B cell (primary cell): ENCODE measurements around the gene COL11A2. TPM values are rescaled to one million over a fixed set of nuclear protein-coding genes. Genes with fewer than 3 reads are reported as not detected.

Source experiments
- ATAC-seq: fragments of 200-7000 bp; cut with Tn5 transposase; one replicate; pipeline ENCODE4 v1.10.0; 2021; ENCODE audit warnings: low read depth, mild to moderate bottlenecking, moderate number of reproducible peaks, moderate library complexity
- CTCF ChIA-PET: fragments of 350-600 bp; sonication (Branson Sonifier 250); formaldehyde crosslinking; loops from one replicate; lab custom pipeline; 2021; ENCODE audit warnings: antibody characterized with exemption, inconsistent platforms; lab: Charles Lee
- POLR2A ChIA-PET: fragments of 350-600 bp; sonication (Branson Sonifier 250); formaldehyde crosslinking; loops from one replicate; lab custom pipeline; 2021; ENCODE audit warnings: antibody characterized with exemption; lab: Charles Lee
- DNase-seq: peaks from one replicate; pipeline ENCODE4 v3.0.0; 2013
- H2AFZ ChIP-seq: 2 replicates; pipeline ENCODE4 v1.6.1; 2012; ENCODE audit warnings: mild to moderate bottlenecking, low read depth, low read length; ENCODE audit not compliant: insufficient read depth, poor library complexity, severe bottlenecking
- H3K27ac ChIP-seq, 2 donors: 1 replicate in 1 of 2; 2 replicates in 1 of 2; pipeline ENCODE4 v1.5.1; 2012 to 2013; ENCODE audit warnings: low read length in 2 of 2, mild to moderate bottlenecking in 2 of 2, moderate library complexity in 1 of 2
- H3K27me3 ChIP-seq, 4 experiments: fragments of 200-600 bp in 1 of 4; sonication (generic) in 1 of 4; replicated peaks in 1 of 4; 1 replicate in 2 of 4; 2 replicates in 2 of 4; pipeline versions ENCODE4 v1.6.1 to v1.7.0; 2013 to 2016; ENCODE audit warnings: low read length in 3 of 4, mild to moderate bottlenecking in 2 of 4, mixed read lengths in 1 of 4, moderate library complexity in 1 of 4; ENCODE audit not compliant: insufficient read depth in 4 of 4, control insufficient read depth in 3 of 4; ENCODE audit errors: control extremely low read depth in 1 of 4
- H3K36me3 ChIP-seq, 2 experiments: replicated peaks in 1 of 2; 1 replicate in 1 of 2; 2 replicates in 1 of 2; pipeline versions ENCODE4 v1.6.1 to v1.7.1; 2013; ENCODE audit warnings: low read length in 1 of 2; ENCODE audit not compliant: insufficient read depth in 2 of 2, control insufficient read depth in 1 of 2; ENCODE audit errors: control extremely low read depth in 1 of 2, extremely low read depth in 1 of 2
- H3K4me1 ChIP-seq, 2 donors: fragments of 200-600 bp in 1 of 2; sonication (generic) in 1 of 2; 1 replicate in 1 of 2; 2 replicates in 1 of 2; pipeline versions ENCODE4 v1.5.1 to v1.6.1; 2013 to 2017; ENCODE audit warnings: low read length in 2 of 2; ENCODE audit not compliant: control insufficient read depth in 2 of 2, insufficient read depth in 2 of 2
- H3K4me2 ChIP-seq: replicated peaks from 2 replicates; pipeline ENCODE3; 2012; ENCODE audit warnings: mild to moderate bottlenecking, low read depth, low read length; ENCODE audit not compliant: poor library complexity, severe bottlenecking
- H3K4me3 ChIP-seq, 5 experiments: fragments of 200-600 bp in 1 of 5; sonication (generic) in 1 of 5; 1 replicate in 3 of 5; 2 replicates in 2 of 5; pipeline versions ENCODE4 v1.5.1 to v1.7.0; 2011 to 2016; ENCODE audit warnings: low read length in 4 of 5, mild to moderate bottlenecking in 4 of 5, low read depth in 2 of 5, control low read depth in 1 of 5, moderate library complexity in 1 of 5; ENCODE audit not compliant: insufficient read depth in 1 of 5; ENCODE audit errors: control extremely low read depth in 1 of 5, extremely low read depth in 1 of 5
- H3K79me2 ChIP-seq: fragments of 200-600 bp; sonication (generic); one replicate; pipeline ENCODE4 v1.6.0; 2016; ENCODE audit warnings: low read length; ENCODE audit not compliant: control insufficient read depth, insufficient read depth
- H3K9ac ChIP-seq: fragments of 200-600 bp; sonication (generic); 2 replicates; pipeline ENCODE4 v1.6.1; 2017; ENCODE audit warnings: mild to moderate bottlenecking, low read length, moderate library complexity
- H3K9me3 ChIP-seq, 3 donors: one replicate each; pipeline versions ENCODE4 v1.6.1 to v1.7.1; 2013; ENCODE audit warnings: low read length in 2 of 3; ENCODE audit not compliant: control insufficient read depth in 2 of 3, insufficient read depth in 1 of 3; ENCODE audit errors: control extremely low read depth in 1 of 3
- H4K20me1 ChIP-seq: 2 replicates; pipeline ENCODE4 v1.6.0; 2012; ENCODE audit warnings: mild to moderate bottlenecking, low read length; ENCODE audit not compliant: insufficient read depth, control insufficient read depth, poor library complexity, severe bottlenecking
- H3K27ac Mint-ChIP-seq: one replicate; pipeline ENCODE4 v1.8.0; 2021; ENCODE audit warnings: mixed read lengths
- H3K27me3 Mint-ChIP-seq: one replicate; pipeline ENCODE4 v1.8.0; 2021; ENCODE audit warnings: mixed read lengths
- H3K4me1 Mint-ChIP-seq: one replicate; pipeline ENCODE4 v1.8.0; 2021; ENCODE audit warnings: mixed read lengths
- H3K4me3 Mint-ChIP-seq: one replicate; pipeline ENCODE4 v1.8.0; 2021; ENCODE audit warnings: mixed read lengths
- H3K9me3 Mint-ChIP-seq: one replicate; pipeline ENCODE4 v1.8.0; 2022; ENCODE audit warnings: mixed read lengths; ENCODE audit not compliant: insufficient read depth
- CTCF ChIP-seq: fragments of 200-600 bp; IDR thresholded peaks from one replicate; pipeline ENCODE4 v1.8.0; 2022; ENCODE audit warnings: antibody characterized with exemption, mild to moderate bottlenecking
- EZH2 ChIP-seq: IDR thresholded peaks from 2 replicates; pipeline ENCODE4 v1.6.1; 2012; ENCODE audit warnings: borderline replicate concordance, low read depth, mild to moderate bottlenecking, moderate library complexity, low read length; ENCODE audit not compliant: insufficient read depth, poor library complexity, severe bottlenecking
- WGBS: methylation state at CpG from one replicate; pipeline ENCODE4 v1.1.5; 2013; ENCODE audit warnings: missing lambda C conversion rate; ENCODE audit not compliant: insufficient coverage; 5-methylcytosine and 5-hydroxymethylcytosine counted together
- intact Hi-C: fragments of 100-400 bp; cut with micrococcal nuclease; formaldehyde crosslinking; loops from one replicate; pipeline ENCODE4 v1.10.0; 2022
- polyA plus RNA-seq: library from polyadenylated mRNA; depleted of rRNA; stranded (reverse); fragments of >200 nt; gene quantifications from 2 replicates; pipeline ENCODE4 v1.2.3, GENCODE V29; 2012
- total RNA-seq, 2 donors: library from RNA; stranded (reverse); fragments of 120-200 nt in 1 of 2; gene quantifications; 1 replicate in 1 of 2; 2 replicates in 1 of 2; pipeline versions ENCODE4 v1.2.3 to v1.2.4, GENCODE V29; 2013 to 2022

COL11A2 gene
- total and polyA plus RNA-seq, 2 donors (not counting 1 experiment from before 2014, with no cell fraction given) = 0.39 to 0.82 TPM

DNA sequence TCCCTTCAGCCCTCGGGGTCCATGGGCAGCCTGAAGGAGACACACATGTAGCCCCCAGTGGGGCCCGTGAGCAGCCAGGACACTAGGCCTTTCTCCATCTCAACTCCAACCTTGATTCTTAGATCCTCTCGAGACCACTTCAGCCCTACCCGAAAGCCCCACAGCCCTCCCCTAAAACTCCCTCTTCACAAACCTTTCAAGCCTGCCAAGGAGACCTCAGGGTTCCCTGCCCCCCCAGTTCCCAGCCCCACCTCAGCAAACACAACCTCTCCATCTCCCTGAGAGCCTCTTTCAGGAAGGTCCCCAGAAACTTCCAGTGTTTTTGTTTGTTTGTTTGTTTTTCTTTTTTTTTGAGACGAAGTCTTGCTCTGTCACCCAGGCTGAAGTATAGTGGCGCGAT is 11.1 kb downstream of the COL11A2 start:
- H3K79me2 ChIP-seq = no peaks in the 10 kb centered on the region
- no peak overlapping the region for H3K27ac Mint-ChIP-seq
- H3K27me3 Mint-ChIP-seq = peaks cover 14% of the 10 kb centered on the region
- H3K4me3 ChIP-seq = no peak overlapping the region
- TF ChIP-seq CTCF (no peak), EZH2 (no peak)
- H2AFZ ChIP-seq = no peak overlapping the region
- ATAC-seq = no peak
- H3K27me3 ChIP-seq = peaks cover 0 to 14% (median 2%) of the 10 kb centered on the region in 4 experiments
- H3K9ac ChIP-seq = no peak overlapping the region
- no peak for DNase-seq
- ChIA-PET POLR2A (no interaction called here), CTCF (no interaction called here)
- peaks cover 13% of the 10 kb centered on the region for H3K4me1 Mint-ChIP-seq
- H4K20me1 ChIP-seq = no peaks in the 10 kb centered on the region
- peaks cover 14 to 15% of the 10 kb centered on the region in 2 donors for H3K4me1 ChIP-seq
- no peak overlapping the region for H3K27ac ChIP-seq
- H3K4me3 Mint-ChIP-seq = no peak overlapping the region
- intact Hi-C loops = no loop called here
- no peaks in the 10 kb centered on the region for H3K36me3 ChIP-seq
- WGBS = 98% methylated on average over 4 of the region's 7 CpGs
- peaks cover 12% of the 10 kb centered on the region for H3K9me3 Mint-ChIP-seq
- H3K9me3 ChIP-seq = peaks cover 0 to 16% (median 5%) of the 10 kb centered on the region in 3 donors
- no peak overlapping the region for H3K4me2 ChIP-seq

DNA sequence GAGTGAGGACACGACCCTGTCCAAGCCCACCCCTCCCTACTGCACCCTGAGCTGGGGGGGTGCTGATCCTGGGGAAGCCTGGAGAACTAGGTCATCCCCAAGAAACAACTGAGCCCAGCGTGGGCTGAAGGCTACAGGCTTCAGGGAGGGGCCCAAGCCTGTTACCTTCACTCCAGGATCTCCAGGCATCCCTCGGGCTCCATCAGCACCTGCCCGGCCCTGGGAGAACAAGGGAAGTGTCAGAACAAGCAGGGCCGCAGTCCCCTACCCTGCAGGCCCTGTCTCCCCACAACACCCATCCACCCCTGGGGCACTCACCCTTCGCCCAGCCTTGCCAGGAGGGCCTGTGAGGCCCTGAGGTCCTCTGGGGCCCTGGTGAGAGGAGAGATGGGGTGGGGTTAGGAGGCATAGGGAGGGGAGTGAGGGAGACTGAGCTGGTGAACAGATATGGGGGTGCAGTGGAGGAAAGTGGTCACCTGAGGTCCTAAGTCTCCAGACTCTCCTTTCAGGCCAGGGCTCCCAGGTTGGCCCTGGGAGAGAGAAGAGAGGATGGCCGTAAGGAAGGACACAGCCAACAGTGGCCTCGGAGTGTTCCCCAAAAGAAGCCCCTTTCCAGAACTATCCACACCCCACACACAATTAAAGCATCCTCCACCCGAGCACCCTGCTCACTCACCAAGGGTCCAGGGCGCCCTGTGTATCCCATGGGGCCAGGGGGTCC is 13.4 kb downstream of the COL11A2 start:
- no peak for TF ChIP-seq EZH2
- no peak for TF ChIP-seq CTCF
- ATAC-seq (no peak), DNase-seq (no peak)
- Mint-ChIP-seq H3K27ac (no peak overlapping the region), H3K27me3 (peaks cover 20% of the 10 kb centered on the region), H3K9me3 (peaks cover 12% of the 10 kb centered on the region), H3K4me1 (peaks cover 13% of the 10 kb centered on the region), H3K4me3 (no peak overlapping the region)
- no peak overlapping the region for H3K9ac ChIP-seq
- H4K20me1 ChIP-seq = no peaks in the 10 kb centered on the region
- no peak overlapping the region for H2AFZ ChIP-seq
- peaks cover 12% of the 10 kb centered on the region in 2 donors for H3K4me1 ChIP-seq
- WGBS = 94% methylated on average over 5 of the region's 10 CpGs
- CTCF ChIA-PET = interaction anchor here (1.4 kb wide), 1 partner anchor 10 kb away, joined by 3 read pairs; no protein-coding TSS in a partner anchor
- no peaks in the 10 kb centered on the region for H3K36me3 ChIP-seq
- peaks cover 0 to 5% (median 2%) of the 10 kb centered on the region in 4 experiments for H3K27me3 ChIP-seq
- peaks cover 0 to 9% (median 5%) of the 10 kb centered on the region in 3 donors for H3K9me3 ChIP-seq
- POLR2A ChIA-PET = interaction anchor here (0.5 to 0.6 kb wide), 2 partner anchors 149 to 166 kb away, joined by 4 read pairs; no protein-coding TSS in a partner anchor
- H3K79me2 ChIP-seq = no peaks in the 10 kb centered on the region
- H3K27ac ChIP-seq = no peak overlapping the region
- intact Hi-C loops = no loop called here
- no peak overlapping the region for H3K4me3 ChIP-seq
- no peak overlapping the region for H3K4me2 ChIP-seq
